Stimulated activated naive CD8-positive, alpha-beta T cell treated with anti-CD3 and anti-CD28 coated beads, Interleukin-15, amount 100 ng/mL, for 72 hours (primary cell): Measurements from ENCODE around the gene MACF1.
"Not testable (repeated sequence)": the region's sequence is repeated elsewhere in the genome, so short reads cannot be mapped to it uniquely, and the experiment has no call there.

Experiments used
- ATAC-seq: fragments of 150-1000 bp; cut with Tn5 transposase; 2 replicates; pipeline ENCODE4 v1.10.0; 2021; ENCODE audit warnings: mild to moderate bottlenecking, moderate library complexity
- DNase-seq, 2 donors: peaks; one replicate each; pipeline ENCODE4 v3.0.0; 2021 to 2022
- H3K27ac Mint-ChIP-seq, 2 donors: one replicate each; pipeline ENCODE4 v1.8.0; 2022; ENCODE audit warnings: mild to moderate bottlenecking in 2 of 2, mixed read lengths in 2 of 2, moderate library complexity in 2 of 2
- H3K27me3 Mint-ChIP-seq: one replicate; pipeline ENCODE4 v1.8.0; 2022; ENCODE audit warnings: mixed read lengths
- H3K4me1 Mint-ChIP-seq: one replicate; pipeline ENCODE4 v1.8.0; 2022; ENCODE audit warnings: mild to moderate bottlenecking, mixed read lengths
- H3K4me3 Mint-ChIP-seq, 2 donors: one replicate each; pipeline ENCODE4 v1.8.0; 2022; ENCODE audit warnings: mild to moderate bottlenecking in 2 of 2, mixed read lengths in 2 of 2, moderate library complexity in 1 of 2
- H3K9me3 Mint-ChIP-seq, 2 donors: one replicate each; pipeline ENCODE4 v1.8.0; 2022; ENCODE audit warnings: mixed read lengths in 2 of 2

MACF1 gene

DNA sequence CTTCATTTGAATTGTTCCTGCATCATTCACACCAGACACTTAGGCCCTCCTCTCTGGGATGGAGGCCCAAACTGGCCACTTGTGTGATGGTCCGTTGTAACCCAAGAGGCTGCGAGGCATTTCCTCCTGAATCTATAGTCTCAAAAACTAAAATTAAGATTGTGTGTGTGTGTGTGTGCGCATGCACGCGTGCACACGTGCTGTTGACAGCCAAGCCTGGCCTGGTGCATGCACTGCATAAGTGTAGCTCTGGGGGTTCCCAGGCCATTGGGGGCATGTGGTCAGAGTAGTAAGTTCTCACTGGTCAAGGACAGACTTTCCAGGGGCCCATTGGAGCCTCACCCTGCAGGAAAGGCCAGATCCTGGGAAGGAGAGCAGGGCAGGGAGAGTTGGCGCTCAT lies 313.4 kb downstream of the MACF1 start:
- ATAC-seq, H3K9me3 Mint-ChIP-seq, H3K4me3 Mint-ChIP-seq, H3K4me1 Mint-ChIP-seq, H3K27ac Mint-ChIP-seq, DNase-seq, H3K27me3 Mint-ChIP-seq: not testable (repeated sequence)

- DNase-seq, H3K27ac Mint-ChIP-seq, H3K4me3 Mint-ChIP-seq, H3K27me3 Mint-ChIP-seq, H3K4me1 Mint-ChIP-seq, ATAC-seq, H3K9me3 Mint-ChIP-seq: not testable (repeated sequence)
Measured at GRCh38 chr1:39519376-39519775, 314.9 kb downstream of the MACF1 start.

- H3K4me3 Mint-ChIP-seq, DNase-seq, H3K27ac Mint-ChIP-seq, H3K9me3 Mint-ChIP-seq, ATAC-seq, H3K27me3 Mint-ChIP-seq: not testable (repeated sequence)
- H3K4me1 Mint-ChIP-seq, result peaks cover 26% of the 10 kb centered on the region
Measured at GRCh38 chr1:39522221-39522620, 317.7 kb downstream of the MACF1 start.

DNA sequence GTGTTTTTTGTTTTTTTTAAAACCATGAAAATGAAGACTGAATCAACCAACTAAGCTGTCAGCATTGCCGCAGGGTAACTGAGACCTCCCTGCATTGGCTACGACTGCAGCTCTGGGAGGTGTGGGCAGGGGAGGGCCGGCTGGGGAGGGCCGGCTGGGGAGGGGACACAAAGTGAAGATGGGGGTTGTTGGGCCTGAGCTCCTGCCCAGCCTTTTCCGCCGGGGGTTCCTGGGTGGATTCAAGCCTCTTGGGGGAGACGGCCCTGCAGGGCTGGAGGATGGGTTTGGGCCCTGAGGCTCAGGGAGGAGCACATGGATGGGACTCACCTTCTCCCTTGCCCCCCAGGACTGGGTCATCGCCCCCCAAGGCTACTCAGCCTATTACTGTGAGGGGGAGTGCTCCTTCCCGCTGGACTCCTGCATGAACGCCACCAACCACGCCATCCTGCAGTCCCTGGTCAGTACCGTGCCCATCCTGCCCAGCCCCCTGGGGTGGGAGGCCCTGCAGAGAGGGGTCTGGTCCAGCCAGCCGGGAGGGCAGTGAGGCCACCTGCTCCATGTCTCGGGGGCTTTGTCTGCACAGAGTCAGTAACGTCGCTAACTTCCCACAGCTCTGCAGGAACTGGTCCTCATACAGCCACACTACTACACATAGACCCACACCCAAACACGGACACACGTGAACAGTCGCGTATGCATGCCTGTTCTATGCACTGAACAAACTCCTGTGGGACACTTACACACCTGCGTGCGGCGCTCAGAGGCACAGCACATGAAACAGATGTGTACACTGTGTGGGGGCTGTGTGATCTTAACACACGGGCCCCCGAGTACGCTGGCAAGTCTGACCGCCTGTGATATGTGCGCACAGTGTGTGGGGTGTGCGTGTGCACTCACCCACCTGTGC lies 318.4 kb downstream of the MACF1 start:
- no peak overlapping the region for H3K4me3 Mint-ChIP-seq
- H3K27me3 Mint-ChIP-seq, result no peaks in the 10 kb centered on the region
- ATAC-seq (no peak), DNase-seq (no peak)
- no peaks in the 10 kb centered on the region for H3K9me3 Mint-ChIP-seq
- H3K4me1 Mint-ChIP-seq, result peaks cover 26% of the 10 kb centered on the region
- H3K27ac Mint-ChIP-seq, result no peak overlapping the region

DNA sequence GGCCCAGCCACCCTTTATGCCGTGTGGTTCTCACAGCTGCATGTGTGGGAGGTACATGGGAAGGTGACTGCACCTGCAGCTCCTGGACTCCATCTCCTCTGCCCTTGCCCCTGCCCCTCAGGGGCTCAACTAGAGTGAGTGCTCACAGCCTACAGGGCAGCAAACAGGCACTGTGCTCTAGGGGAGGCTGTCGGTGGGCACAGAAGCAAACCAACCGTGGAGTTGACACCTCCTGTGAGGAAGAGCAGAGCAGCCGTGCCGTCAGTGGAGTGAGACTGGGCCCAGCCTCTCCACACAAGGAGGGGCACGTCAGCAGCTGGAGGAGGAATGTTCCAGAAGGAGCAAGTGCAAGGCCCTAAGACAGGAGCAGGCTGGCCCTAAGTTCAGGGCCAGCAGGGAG lies 319.7 kb downstream of the MACF1 start:
- H3K27me3 Mint-ChIP-seq, result no peaks in the 10 kb centered on the region
- H3K4me1 Mint-ChIP-seq, result peaks cover 26% of the 10 kb centered on the region
- H3K27ac Mint-ChIP-seq, result peak overlapping the region in 1 of 2 donors; percentile 50
- ATAC-seq (no peak), DNase-seq (no peak)
- no peaks in the 10 kb centered on the region for H3K9me3 Mint-ChIP-seq
- no peak overlapping the region for H3K4me3 Mint-ChIP-seq

GRCh38 chr1:39524591-39525365 lies 320.3 kb downstream of the MACF1 start:
- Mint-ChIP-seq H3K27ac (peak overlapping the region; percentile 74 to 94), H3K27me3 (no peaks in the 10 kb centered on the region), H3K4me1 (peaks cover 26% of the 10 kb centered on the region), H3K4me3 (no peak overlapping the region), H3K9me3 (no peaks in the 10 kb centered on the region)
- ATAC-seq (no peak), DNase-seq (no peak)

- Mint-ChIP-seq H3K27ac (peak overlapping the region; percentile 27 to 91), H3K4me3 (no peak overlapping the region), H3K4me1 (peaks cover 26% of the 10 kb centered on the region), H3K9me3 (no peaks in the 10 kb centered on the region), H3K27me3 (no peaks in the 10 kb centered on the region)
- DNase-seq (peak; percentile 64 to 79), ATAC-seq (peak; percentile 99)
Measured at GRCh38 chr1:39525366-39526165, 321.1 kb downstream of the MACF1 start.

GRCh38 chr1:39526466-39527189 lies 322.1 kb downstream of the MACF1 start:
- H3K9me3 Mint-ChIP-seq, result no peaks in the 10 kb centered on the region
- no peak overlapping the region for H3K27ac Mint-ChIP-seq
- H3K27me3 Mint-ChIP-seq, result no peaks in the 10 kb centered on the region
- no peak overlapping the region for H3K4me3 Mint-ChIP-seq
- H3K4me1 Mint-ChIP-seq, result peaks cover 26% of the 10 kb centered on the region
- ATAC-seq (no peak), DNase-seq (no peak)

DNA sequence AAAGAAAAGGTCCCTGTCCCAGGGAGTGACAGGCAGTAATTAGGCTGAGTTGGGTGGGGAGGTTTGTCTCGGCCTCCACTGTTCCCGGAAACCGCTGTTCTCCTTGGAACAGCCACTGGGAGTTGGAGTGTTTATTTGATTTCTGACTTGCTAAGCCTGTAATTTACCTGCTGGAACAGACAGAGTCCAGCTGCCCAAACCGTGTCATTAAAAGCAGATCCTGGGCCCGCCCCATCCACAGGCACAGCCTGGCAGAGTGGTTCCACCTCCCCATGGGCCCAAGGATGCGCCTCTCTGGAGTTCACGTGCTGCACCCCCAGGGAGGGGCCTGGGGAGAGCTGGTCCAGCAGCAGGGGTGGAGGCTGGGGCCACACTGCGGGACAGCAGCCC lies 322.7 kb downstream of the MACF1 start:
- H3K4me3 Mint-ChIP-seq, ATAC-seq, H3K9me3 Mint-ChIP-seq, DNase-seq, H3K27ac Mint-ChIP-seq, H3K27me3 Mint-ChIP-seq: not testable (repeated sequence)
- H3K4me1 Mint-ChIP-seq, result peaks cover 26% of the 10 kb centered on the region

DNA sequence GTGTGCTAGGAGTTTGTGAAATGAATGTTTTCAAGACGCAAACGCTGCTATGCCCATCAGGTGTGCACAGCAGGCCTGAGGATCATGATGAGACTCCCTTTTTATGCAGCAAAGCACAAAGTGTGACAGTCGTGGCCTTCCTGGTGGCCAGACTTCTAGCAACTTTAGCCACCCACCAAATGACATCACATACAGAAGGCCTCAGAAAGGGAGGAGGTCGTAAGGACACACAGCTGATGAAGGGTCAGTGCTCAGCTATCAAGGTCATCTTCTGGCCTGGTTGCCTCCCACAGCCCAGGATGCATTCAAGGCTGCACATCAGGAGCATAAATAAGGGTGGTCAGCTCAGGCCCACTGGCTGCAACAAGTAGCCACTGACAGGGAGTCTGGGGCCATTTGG lies 323.6 kb downstream of the MACF1 start:
- peaks cover 26% of the 10 kb centered on the region for H3K4me1 Mint-ChIP-seq
- no peak overlapping the region for H3K4me3 Mint-ChIP-seq
- H3K9me3 Mint-ChIP-seq, result no peaks in the 10 kb centered on the region
- H3K27ac Mint-ChIP-seq, result no peak overlapping the region
- ATAC-seq (no peak), DNase-seq (no peak)
- no peaks in the 10 kb centered on the region for H3K27me3 Mint-ChIP-seq

- no peaks in the 10 kb centered on the region for H3K9me3 Mint-ChIP-seq
- no peak overlapping the region for H3K27ac Mint-ChIP-seq
- no peaks in the 10 kb centered on the region for H3K27me3 Mint-ChIP-seq
- H3K4me1 Mint-ChIP-seq, result peaks cover 20% of the 10 kb centered on the region
- DNase-seq (no peak), ATAC-seq (no peak)
- H3K4me3 Mint-ChIP-seq, result no peak overlapping the region
Measured at GRCh38 chr1:39529901-39530535, 325.5 kb downstream of the MACF1 start.

- Mint-ChIP-seq H3K27ac (peak overlapping the region in 1 of 2 donors; percentile 66), H3K4me1 (peaks cover 5% of the 10 kb centered on the region), H3K9me3 (no peaks in the 10 kb centered on the region), H3K4me3 (no peak overlapping the region), H3K27me3 (no peaks in the 10 kb centered on the region)
- DNase-seq (no peak), ATAC-seq (no peak)
Measured at GRCh38 chr1:39531526-39531925, 327.0 kb downstream of the MACF1 start.

GRCh38 chr1:39533442-39533841 lies 328.9 kb downstream of the MACF1 start:
- Mint-ChIP-seq H3K27me3 (no peaks in the 10 kb centered on the region), H3K27ac (no peak overlapping the region), H3K9me3 (no peaks in the 10 kb centered on the region), H3K4me1 (no peaks in the 10 kb centered on the region), H3K4me3 (no peak overlapping the region)
- ATAC-seq (no peak), DNase-seq (no peak)
